SU-DHL-6 (cell line): Measurements from ENCODE around the gene RPL10A.

Source experiments
- H2AFZ ChIP-seq: fragments of 200-600 bp; sonication (generic); 2 replicates; pipeline ENCODE4 v1.6.1; 2014; ENCODE audit warnings: low read depth, mild to moderate bottlenecking, moderate library complexity, mixed read lengths, antibody characterized with exemption, low read length; ENCODE audit not compliant: severe bottlenecking
- H3F3A ChIP-seq: fragments of 200-600 bp; shearing (Covaris generic); 2 replicates; pipeline ENCODE4 v1.6.0; 2016; ENCODE audit warnings: antibody characterized with exemption, mild to moderate bottlenecking; ENCODE audit not compliant: insufficient read depth
- H3K27ac ChIP-seq: fragments of 200-600 bp; sonication (generic); 2 replicates; pipeline ENCODE4 v1.5.1; 2016; ENCODE audit warnings: low read depth, mild to moderate bottlenecking, low read length, moderate library complexity, mixed read lengths
- H3K27me3 ChIP-seq: fragments of 200-600 bp; sonication (generic), shearing (Covaris generic); 2 replicates; pipeline ENCODE4 v1.6.0; 2014; ENCODE audit warnings: mild to moderate bottlenecking, low read length
- H3K36me3 ChIP-seq: fragments of 200-600 bp; sonication (generic); 2 replicates; pipeline ENCODE4 v1.6.1; 2014; ENCODE audit warnings: mild to moderate bottlenecking, low read length, mixed read lengths
- H3K4me2 ChIP-seq: fragments of 300-600, 200-600 bp; shearing (Covaris generic), sonication (generic); 2 replicates; pipeline ENCODE4 v1.6.0; 2014; ENCODE audit warnings: low read length, low read depth, mild to moderate bottlenecking; ENCODE audit not compliant: poor library complexity, severe bottlenecking
- H3K4me3 ChIP-seq: fragments of 200-600 bp; sonication (generic); 2 replicates; pipeline ENCODE4 v1.5.1; 2014; ENCODE audit warnings: antibody characterized with exemption, low read length, mild to moderate bottlenecking, mixed read lengths; ENCODE audit not compliant: insufficient read depth, poor library complexity, severe bottlenecking
- H3K79me2 ChIP-seq: fragments of 200-600 bp; sonication (generic); 2 replicates; pipeline ENCODE4 v1.6.1; 2014; ENCODE audit warnings: mild to moderate bottlenecking, low read length, moderate library complexity; ENCODE audit not compliant: insufficient read depth
- H3K9ac ChIP-seq: fragments of 200-600 bp; sonication (generic); 2 replicates; pipeline ENCODE4 v1.7.0; 2014; ENCODE audit warnings: mild to moderate bottlenecking, low read length
- H3K9me2 ChIP-seq: fragments of 200-600 bp; sonication (generic); replicated peaks from 2 replicates; pipeline ENCODE4 v1.6.1; 2014; ENCODE audit warnings: low read length; ENCODE audit not compliant: insufficient read depth
- H3K9me3 ChIP-seq: fragments of 200-600 bp; sonication (generic); 2 replicates; pipeline ENCODE4 v1.6.1; 2014; ENCODE audit warnings: low read length, mixed read lengths; ENCODE audit not compliant: insufficient read depth
- H4K20me1 ChIP-seq: fragments of 200-600 bp; sonication (generic); 2 replicates; pipeline ENCODE4 v1.6.1; 2014; ENCODE audit warnings: low read depth, mild to moderate bottlenecking, antibody characterized with exemption, low read length, moderate library complexity, mixed read lengths
- CTCF ChIP-seq: fragments of 200-600 bp; sonication (generic); IDR thresholded peaks from one replicate; pipeline ENCODE4 v1.5.1; 2017; ENCODE audit warnings: antibody characterized with exemption, mild to moderate bottlenecking, low read length, moderate library complexity; ENCODE audit not compliant: insufficient read depth, poor library complexity, severe bottlenecking
- EZH2phosphoT487 ChIP-seq: fragments of 200-600 bp; sonication (generic), shearing (Covaris generic); conservative IDR thresholded peaks from 2 replicates; pipeline ENCODE4 v1.6.1; 2018; ENCODE audit warnings: mild to moderate bottlenecking, antibody characterized with exemption, low read length, moderate library complexity, mixed read lengths

The RPL10A gene

DNA sequence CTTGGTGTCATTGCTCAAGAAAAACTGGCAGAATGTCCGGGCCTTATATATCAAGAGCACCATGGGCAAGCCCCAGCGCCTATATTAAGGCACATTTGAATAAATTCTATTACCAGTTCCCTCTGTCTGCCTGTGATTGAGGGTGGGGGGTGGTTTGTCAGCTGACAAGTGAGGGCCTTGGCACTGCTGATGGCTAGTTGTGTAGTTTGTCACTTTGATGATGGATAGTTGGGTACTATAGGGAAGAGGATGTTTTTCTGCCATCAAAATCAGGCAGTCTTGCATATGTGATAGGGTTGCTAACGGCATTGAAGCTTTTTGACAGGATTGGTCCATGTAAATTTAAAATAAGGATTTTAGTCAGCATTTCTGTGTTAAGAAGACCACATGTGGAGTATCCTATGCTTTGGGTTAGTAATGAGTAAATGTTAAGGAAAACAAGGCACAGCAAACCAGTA is 2.5 kb downstream of the RPL10A start:
- H3K9ac ChIP-seq: peak overlapping the region; percentile 7
- peaks cover 28% of the 10 kb centered on the region for H4K20me1 ChIP-seq
- peak overlapping the region; percentile 85 for H3K27ac ChIP-seq
- peaks cover 40% of the 10 kb centered on the region for H3K36me3 ChIP-seq
- no peaks in the 10 kb centered on the region for H3K9me3 ChIP-seq
- TF ChIP-seq CTCF (no peak), EZH2phosphoT487 (no peak)
- H3K4me2 ChIP-seq: peak overlapping the region; percentile 71
- H3K4me3 ChIP-seq: peak overlapping the region; percentile 24
- H3F3A ChIP-seq: peaks cover 68% of the 10 kb centered on the region
- peaks cover 31% of the 10 kb centered on the region for H3K79me2 ChIP-seq
- H3K9me2 ChIP-seq: no peaks in the 10 kb centered on the region
- H2AFZ ChIP-seq: no peak overlapping the region
- no peaks in the 10 kb centered on the region for H3K27me3 ChIP-seq

DNA sequence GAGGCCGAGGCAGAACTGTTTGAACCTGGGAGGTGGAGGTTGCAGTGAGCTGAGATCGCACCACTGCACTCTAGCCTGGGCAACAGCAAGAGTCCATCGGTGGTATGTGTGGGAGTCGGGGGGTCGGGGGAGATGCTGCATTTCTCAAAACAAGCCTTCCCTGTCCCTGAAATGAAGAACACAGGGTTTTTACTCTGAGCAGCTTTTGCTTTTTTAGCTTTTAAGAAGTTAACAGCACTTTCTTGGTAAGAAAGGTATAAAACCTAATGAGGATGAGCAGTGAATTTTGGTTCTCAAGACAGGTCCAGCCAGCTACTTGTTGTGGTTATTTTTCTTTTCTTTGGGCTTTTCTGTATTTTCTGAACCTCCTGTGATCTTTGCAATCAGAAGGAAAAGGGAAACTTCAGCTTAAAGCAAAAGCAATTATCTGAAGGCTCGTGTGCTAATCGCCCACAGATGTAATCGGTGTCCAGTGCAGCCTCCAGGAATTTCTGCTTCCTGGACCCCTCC is 3.7 kb downstream of the RPL10A start:
- H3K9me3 ChIP-seq: no peaks in the 10 kb centered on the region
- no peak overlapping the region for H2AFZ ChIP-seq
- H4K20me1 ChIP-seq: peaks cover 28% of the 10 kb centered on the region
- peaks cover 31% of the 10 kb centered on the region for H3K79me2 ChIP-seq
- no peak overlapping the region for H3K4me3 ChIP-seq
- H3K27me3 ChIP-seq: no peaks in the 10 kb centered on the region
- H3K9ac ChIP-seq: peak overlapping the region; percentile 7; the same call in 1 of the 2 replicates
- H3K27ac ChIP-seq: peak overlapping the region; percentile 85
- no peak for TF ChIP-seq EZH2phosphoT487
- no peak for TF ChIP-seq CTCF
- peaks cover 40% of the 10 kb centered on the region for H3K36me3 ChIP-seq
- no peaks in the 10 kb centered on the region for H3K9me2 ChIP-seq
- H3K4me2 ChIP-seq: peak overlapping the region; percentile 71
- peaks cover 78% of the 10 kb centered on the region for H3F3A ChIP-seq

DNA sequence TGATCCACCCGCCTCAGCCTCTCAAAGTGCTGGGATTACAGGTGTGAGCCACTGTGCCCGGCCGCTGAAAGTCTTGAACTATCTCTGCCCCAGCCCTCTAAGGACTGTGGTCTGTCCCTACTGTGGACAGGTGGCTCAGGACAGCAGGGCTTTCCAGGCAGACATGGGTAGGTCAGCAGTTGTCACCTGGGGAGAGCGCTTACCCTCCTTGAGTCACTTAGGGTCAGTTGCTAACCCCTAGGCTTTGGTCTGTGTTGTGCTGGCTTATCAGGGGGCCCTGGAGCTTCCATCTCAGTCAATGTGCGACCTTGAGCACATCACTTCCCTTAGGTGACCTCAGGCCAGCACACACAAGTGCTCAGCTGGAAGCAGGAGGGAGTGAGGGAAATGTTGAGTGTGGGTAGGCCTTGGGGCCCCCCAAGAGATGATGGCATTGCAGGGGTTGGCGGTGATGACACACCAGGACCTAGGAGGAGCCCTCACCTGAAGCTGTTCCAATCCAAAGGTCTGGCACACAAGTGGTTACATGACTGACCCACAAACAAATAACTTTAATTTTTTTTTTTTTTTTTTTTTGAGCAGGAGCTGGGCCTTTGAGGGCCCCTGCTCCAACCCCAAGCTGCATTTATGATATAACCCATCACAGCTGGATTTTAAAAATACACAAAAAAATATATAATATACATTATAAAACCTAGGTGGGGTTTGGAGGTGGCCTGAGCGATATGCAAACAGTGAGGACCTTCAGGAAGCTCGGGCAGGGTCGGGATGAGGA is 5.1 kb downstream of the RPL10A start:
- peaks cover 28% of the 10 kb centered on the region for H4K20me1 ChIP-seq
- TF ChIP-seq CTCF (no peak), EZH2phosphoT487 (no peak)
- no peak overlapping the region for H2AFZ ChIP-seq
- peaks cover 77% of the 10 kb centered on the region for H3F3A ChIP-seq
- H3K27me3 ChIP-seq: no peaks in the 10 kb centered on the region
- no peak overlapping the region for H3K9ac ChIP-seq
- peaks cover 30% of the 10 kb centered on the region for H3K79me2 ChIP-seq
- H3K4me3 ChIP-seq: no peak overlapping the region
- no peaks in the 10 kb centered on the region for H3K9me3 ChIP-seq
- peaks cover 40% of the 10 kb centered on the region for H3K36me3 ChIP-seq
- peak overlapping the region; percentile 20; the same call in 1 of the 2 replicates for H3K27ac ChIP-seq
- no peak overlapping the region for H3K4me2 ChIP-seq
- H3K9me2 ChIP-seq: no peaks in the 10 kb centered on the region
